Activated CD8-positive, alpha-beta memory T cell treated with anti-CD3 and anti-CD28 coated beads, Interleukin-2, amount 50 U/mL, for 24 hours (primary cell): ENCODE results near the gene APBA1.
"Not testable (repeated sequence)": the region's sequence is repeated elsewhere in the genome, so short reads cannot be mapped to it uniquely, and the experiment has no call there.

ENCODE experiments used
- DNase-seq: peaks from one replicate; pipeline ENCODE4 v3.0.0-alpha.2; 2020; ENCODE audit errors: extremely low read depth

The APBA1 gene

GRCh38 chr9:69605406-69605805 is 66.8 kb downstream of the APBA1 start:
- no peak for DNase-seq

GRCh38 chr9:69604568-69605219 is 67.5 kb downstream of the APBA1 start:
- no peak for DNase-seq

GRCh38 chr9:69603656-69604055 is 68.5 kb downstream of the APBA1 start:
- no peak for DNase-seq

- no peak for DNase-seq
Measured at GRCh38 chr9:69602773-69603172, 69.4 kb downstream of the APBA1 start.

GRCh38 chr9:69601698-69602097 is 70.5 kb downstream of the APBA1 start:
- no peak for DNase-seq

GRCh38 chr9:69600314-69601047 is 71.7 kb downstream of the APBA1 start:
- no peak for DNase-seq

GRCh38 chr9:69599232-69599971 is 72.8 kb downstream of the APBA1 start:
- no peak for DNase-seq

- DNase-seq: not testable (repeated sequence)
Measured at GRCh38 chr9:69596906-69597305, 75.3 kb downstream of the APBA1 start.

GRCh38 chr9:69594180-69594579 is 78.0 kb downstream of the APBA1 start:
- no peak for DNase-seq

GRCh38 chr9:69593756-69594155 is 78.4 kb downstream of the APBA1 start:
- no peak for DNase-seq

- DNase-seq: no peak
Measured at GRCh38 chr9:69593301-69593700, 78.9 kb downstream of the APBA1 start.

GRCh38 chr9:69590266-69590665 is 81.9 kb downstream of the APBA1 start:
- DNase-seq: no peak

- no peak for DNase-seq
Measured at GRCh38 chr9:69589156-69589555, 83.0 kb downstream of the APBA1 start.

GRCh38 chr9:69585571-69585970 is 86.6 kb downstream of the APBA1 start:
- no peak for DNase-seq

GRCh38 chr9:69584759-69585158 is 87.4 kb downstream of the APBA1 start:
- no peak for DNase-seq

GRCh38 chr9:69583645-69584234 is 88.4 kb downstream of the APBA1 start:
- DNase-seq: no peak

GRCh38 chr9:69582544-69583297 is 89.5 kb downstream of the APBA1 start:
- DNase-seq: no peak

GRCh38 chr9:69582018-69582417 is 90.2 kb downstream of the APBA1 start:
- no peak for DNase-seq

- no peak for DNase-seq
Measured at GRCh38 chr9:69580582-69581214, 91.5 kb downstream of the APBA1 start.

- no peak for DNase-seq
Measured at GRCh38 chr9:69579760-69580581, 92.2 kb downstream of the APBA1 start.
